MM.1S (cell line): ENCODE measurements around the gene NELFA.

Experiments
- DNase-seq: peaks from one replicate; pipeline ENCODE4 v3.0.0-alpha.2; 2015
- H2AFZ ChIP-seq: fragments of 300-600 bp; sonication (generic); 2 replicates; pipeline ENCODE4 v1.6.0; 2016; ENCODE audit warnings: antibody characterized with exemption, low read length
- H3F3A ChIP-seq: fragments of 300-600 bp; sonication (generic); 2 replicates; pipeline ENCODE4 v1.6.1; 2016; ENCODE audit warnings: mild to moderate bottlenecking, antibody characterized with exemption, low read length, moderate library complexity, mixed read lengths; ENCODE audit not compliant: insufficient read depth
- H3K27ac ChIP-seq: fragments of 300-600 bp; sonication (generic); 2 replicates; pipeline ENCODE4 v1.5.1; 2016; ENCODE audit warnings: mild to moderate bottlenecking, low read length
- H3K27me3 ChIP-seq: fragments of 300-600 bp; sonication (generic); replicated peaks from 2 replicates; pipeline ENCODE4 v1.6.0; 2016; ENCODE audit warnings: low read length; ENCODE audit not compliant: insufficient read depth
- H3K36me3 ChIP-seq: fragments of 300-600 bp; sonication (generic); replicated peaks from 2 replicates; pipeline ENCODE4 v1.6.1; 2016; ENCODE audit warnings: mild to moderate bottlenecking, low read length, mixed read lengths; ENCODE audit not compliant: insufficient read depth
- H3K4me1 ChIP-seq: fragments of 300-600 bp; sonication (generic); 2 replicates; pipeline ENCODE4 v1.6.1; 2016; ENCODE audit warnings: low read length, mixed read lengths
- H3K4me2 ChIP-seq: fragments of 300-600 bp; sonication (generic); 2 replicates; pipeline ENCODE4 v1.6.0; 2016; ENCODE audit warnings: low read depth, low read length
- H3K4me3 ChIP-seq: fragments of 300-600 bp; sonication (generic); 2 replicates; pipeline ENCODE4 v1.5.1; 2016; ENCODE audit warnings: low read length, mixed read lengths
- H3K79me2 ChIP-seq: fragments of 300-600 bp; sonication (generic); 2 replicates; pipeline ENCODE4 v1.6.1; 2016; ENCODE audit warnings: mixed run types, low read length, mixed read lengths
- H3K9ac ChIP-seq: fragments of 300-600 bp; sonication (generic); 2 replicates; pipeline ENCODE4 v1.6.1; 2016; ENCODE audit warnings: low read length, mixed read lengths
- H3K9me2 ChIP-seq: fragments of 300-600 bp; sonication (generic); replicated peaks from 2 replicates; pipeline ENCODE4 v1.6.1; 2016; ENCODE audit warnings: mild to moderate bottlenecking, low read length, mixed read lengths; ENCODE audit not compliant: insufficient read depth
- H3K9me3 ChIP-seq: fragments of 300-600 bp; sonication (generic); replicated peaks from 2 replicates; pipeline ENCODE4 v1.6.1; 2016; ENCODE audit warnings: mild to moderate bottlenecking, low read length, mixed read lengths; ENCODE audit not compliant: insufficient read depth
- H4K20me1 ChIP-seq: fragments of 300-600 bp; sonication (generic); 2 replicates; pipeline ENCODE4 v1.6.1; 2016; ENCODE audit warnings: mild to moderate bottlenecking, low read length, moderate library complexity, mixed read lengths; ENCODE audit not compliant: insufficient read depth
- CTCF ChIP-seq: fragments of 300-600 bp; sonication (generic); IDR thresholded peaks from 2 replicates; pipeline ENCODE4 v1.5.1; 2016; ENCODE audit warnings: antibody characterized with exemption, low read length, mixed read lengths
- EZH2 ChIP-seq: fragments of 300-600 bp; sonication (generic); optimal IDR thresholded peaks from 2 replicates; pipeline ENCODE3; 2017; ENCODE audit warnings: low read depth, mild to moderate bottlenecking, antibody characterized with exemption, low read length, mixed read lengths
- EZH2phosphoT487 ChIP-seq: fragments of 300-600 bp; sonication (generic); IDR thresholded peaks from 2 replicates; pipeline ENCODE4 v1.6.1; 2018; ENCODE audit warnings: antibody characterized with exemption, low read length

Gene NELFA

GRCh38 chr4:2015008-2015407 lies 6.2 kb upstream of the NELFA start:
- no peak overlapping the region for H3K4me2 ChIP-seq
- H3K79me2 ChIP-seq, result no peaks in the 10 kb centered on the region
- H3K36me3 ChIP-seq, result no peaks in the 10 kb centered on the region
- H3K4me3 ChIP-seq, result no peak overlapping the region
- no peak overlapping the region for H2AFZ ChIP-seq
- no peak overlapping the region for H3K9ac ChIP-seq
- H3F3A ChIP-seq, result no peaks in the 10 kb centered on the region
- H3K9me2 ChIP-seq, result no peaks in the 10 kb centered on the region
- no peaks in the 10 kb centered on the region for H4K20me1 ChIP-seq
- no peaks in the 10 kb centered on the region for H3K4me1 ChIP-seq
- H3K27ac ChIP-seq, result no peak overlapping the region
- no peaks in the 10 kb centered on the region; the same call in 1 of the 2 replicates for H3K27me3 ChIP-seq
- DNase-seq, result no peak
- no peak for TF ChIP-seq CTCF
- H3K9me3 ChIP-seq, result no peaks in the 10 kb centered on the region

- no peaks in the 10 kb centered on the region for H3K9me2 ChIP-seq
- no peak for TF ChIP-seq EZH2phosphoT487
- TF ChIP-seq CTCF, result no peak
- TF ChIP-seq EZH2, result no peak
- H3K4me2 ChIP-seq, result no peak overlapping the region
- no peak overlapping the region for H3K9ac ChIP-seq
- no peak overlapping the region for H2AFZ ChIP-seq
- no peak for DNase-seq
- H3F3A ChIP-seq, result peaks cover 8% of the 10 kb centered on the region; the same call in 1 of the 2 replicates
- no peaks in the 10 kb centered on the region for H3K27me3 ChIP-seq
- no peak overlapping the region for H3K27ac ChIP-seq
- peaks cover 22% of the 10 kb centered on the region for H3K79me2 ChIP-seq
- H3K4me3 ChIP-seq, result no peak overlapping the region
- H3K9me3 ChIP-seq, result no peaks in the 10 kb centered on the region
- H4K20me1 ChIP-seq, result no peaks in the 10 kb centered on the region
- no peaks in the 10 kb centered on the region for H3K36me3 ChIP-seq
- peaks cover 8% of the 10 kb centered on the region; the same call in 1 of the 2 replicates for H3K4me1 ChIP-seq
These were observed 2.8 kb upstream of the NELFA start for GRCh38 chr4:2011583-2011982.

GRCh38 chr4:2009651-2010233 lies 968 bp upstream of the NELFA start:
- DNase-seq, result peak; percentile 45
- H3K9me2 ChIP-seq, result no peaks in the 10 kb centered on the region
- peaks cover 3% of the 10 kb centered on the region; the same call in 1 of the 2 replicates for H3K36me3 ChIP-seq
- peaks cover 40% of the 10 kb centered on the region for H3K79me2 ChIP-seq
- no peaks in the 10 kb centered on the region for H3K27me3 ChIP-seq
- no peaks in the 10 kb centered on the region for H3K9me3 ChIP-seq
- TF ChIP-seq EZH2phosphoT487, result no peak
- no peak for TF ChIP-seq CTCF
- H3K9ac ChIP-seq, result peak overlapping the region; percentile 96
- H3K4me3 ChIP-seq, result peak overlapping the region; percentile 100
- peak overlapping the region; percentile 98 for H3K27ac ChIP-seq
- no peaks in the 10 kb centered on the region; the same call in 1 of the 2 replicates for H4K20me1 ChIP-seq
- H3K4me1 ChIP-seq, result peaks cover 8% of the 10 kb centered on the region; the same call in 1 of the 2 replicates
- H2AFZ ChIP-seq, result peak overlapping the region; percentile 91
- H3F3A ChIP-seq, result peaks cover 8% of the 10 kb centered on the region; the same call in 1 of the 2 replicates
- peak overlapping the region; percentile 84 for H3K4me2 ChIP-seq
